HEK293 (cell line): ENCODE results near the gene PYCR2.
A peak's percentile ranks its signal among the peaks of the same experiment; 100 is the strongest.

Experiments used
- GLIS1 ChIP-seq: fragments of 450-650 bp; formaldehyde crosslinking; IDR thresholded peaks from 2 replicates; pipeline ENCODE4 v1.5.1; 2016; ENCODE audit warnings: missing biosample characterization, missing genetic modification characterization
- HOXA7 ChIP-seq: sonication (generic); formaldehyde crosslinking; IDR thresholded peaks from 2 replicates; pipeline ENCODE4 v1.8.1; 2022; ENCODE audit warnings: missing genetic modification reagents, borderline replicate concordance
- KLF16 ChIP-seq: fragments of 450-650 bp; formaldehyde crosslinking; IDR thresholded peaks from 2 replicates; pipeline ENCODE4 v1.5.1; 2017; ENCODE audit warnings: missing biosample characterization, missing genetic modification characterization
- PATZ1 ChIP-seq: fragments of 450-650 bp; formaldehyde crosslinking; IDR thresholded peaks from 2 replicates; pipeline ENCODE4 v1.5.1; 2016; ENCODE audit warnings: missing biosample characterization, missing genetic modification characterization
- ZBTB44 ChIP-seq: fragments of 450-650 bp; IDR thresholded peaks from 2 replicates; pipeline ENCODE4 v1.5.1; 2018; ENCODE audit warnings: missing biosample characterization, mild to moderate bottlenecking, missing genetic modification characterization
- ZNF16 ChIP-seq: fragments of 450-650 bp; formaldehyde crosslinking; IDR thresholded peaks from 2 replicates; pipeline ENCODE4 v1.5.1; 2016; ENCODE audit warnings: low read depth, missing biosample characterization, missing genetic modification characterization
- ZNF274 ChIP-seq, 2 experiments: fragments of 200-500 bp in 1 of 2; fragments of 450-650 bp in 1 of 2; sonication (Bioruptor generic) in 1 of 2; formaldehyde crosslinking in 1 of 2; IDR thresholded peaks; 2 replicates each; pipeline versions ENCODE4 v1.5.1 to v1.6.1; 2014 to 2016; ENCODE audit warnings: borderline replicate concordance in 1 of 2, inconsistent platforms in 1 of 2, low read length in 1 of 2, missing biosample characterization in 1 of 2, missing genetic modification characterization in 1 of 2
- ZNF391 ChIP-seq: fragments of 450-650 bp; formaldehyde crosslinking; IDR thresholded peaks from 2 replicates; pipeline ENCODE4 v1.5.1; 2016; ENCODE audit warnings: low read depth, missing biosample characterization, missing genetic modification characterization, borderline replicate concordance
- ZNF404 ChIP-seq: fragments of 450-650 bp; formaldehyde crosslinking; IDR thresholded peaks from 2 replicates; pipeline ENCODE4 v1.5.1; 2017; ENCODE audit warnings: missing biosample characterization, missing genetic modification characterization
- ZNF416 ChIP-seq: fragments of 450-650 bp; formaldehyde crosslinking; IDR thresholded peaks from 2 replicates; pipeline ENCODE4 v1.5.1; 2016; ENCODE audit warnings: missing biosample characterization, missing genetic modification characterization
- ZNF426 ChIP-seq: fragments of 450-650 bp; formaldehyde crosslinking; IDR thresholded peaks from 2 replicates; pipeline ENCODE4 v1.5.1; 2017; ENCODE audit warnings: missing biosample characterization, missing genetic modification characterization, mild to moderate bottlenecking, inconsistent platforms, moderate library complexity
- ZNF513 ChIP-seq: fragments of 450-650 bp; IDR thresholded peaks from 2 replicates; pipeline ENCODE4 v1.5.1; 2018; ENCODE audit warnings: missing biosample characterization, missing genetic modification characterization
- ZNF514 ChIP-seq: fragments of 450-650 bp; formaldehyde crosslinking; IDR thresholded peaks from 2 replicates; pipeline ENCODE4 v1.5.1; 2016; ENCODE audit warnings: missing biosample characterization, missing genetic modification characterization
- ZNF571 ChIP-seq: fragments of 450-650 bp; formaldehyde crosslinking; IDR thresholded peaks from 2 replicates; pipeline ENCODE4 v1.5.0; 2017; ENCODE audit warnings: missing biosample characterization, missing genetic modification characterization
- ZNF610 ChIP-seq: fragments of 450-650 bp; formaldehyde crosslinking; IDR thresholded peaks from 2 replicates; pipeline ENCODE4 v1.5.1; 2016; ENCODE audit warnings: missing biosample characterization, missing genetic modification characterization, borderline replicate concordance
- ZNF639 ChIP-seq: fragments of 450-650 bp; formaldehyde crosslinking; IDR thresholded peaks from 2 replicates; pipeline ENCODE4 v1.5.1; 2016; ENCODE audit warnings: missing biosample characterization, missing genetic modification characterization
- ZNF670 ChIP-seq: fragments of 450-650 bp; formaldehyde crosslinking; IDR thresholded peaks from 2 replicates; pipeline ENCODE4 v1.5.1; 2016; ENCODE audit warnings: missing biosample characterization, missing genetic modification characterization, low read depth
- ZNF677 ChIP-seq: fragments of 450-650 bp; IDR thresholded peaks from 2 replicates; pipeline ENCODE4 v1.5.0; 2018; ENCODE audit warnings: missing biosample characterization, mild to moderate bottlenecking, missing genetic modification characterization, moderate library complexity
- ZNF701 ChIP-seq: fragments of 450-650 bp; formaldehyde crosslinking; IDR thresholded peaks from 2 replicates; pipeline ENCODE4 v1.5.1; 2016; ENCODE audit warnings: missing biosample characterization, missing genetic modification characterization
- ZNF76 ChIP-seq: fragments of 450-650 bp; formaldehyde crosslinking; IDR thresholded peaks from 2 replicates; pipeline ENCODE4; 2016; ENCODE audit warnings: low read depth, missing biosample characterization, missing genetic modification characterization, borderline replicate concordance
- TF ChIP-seq, protein P1 (sequence below): fragments of 450-650 bp; formaldehyde crosslinking; conservative IDR thresholded peaks from 2 replicates; pipeline ENCODE4 v1.5.1; 2016; ENCODE audit warnings: low read depth, missing biosample characterization, missing genetic modification characterization
- TF ChIP-seq, protein P2 (sequence below): fragments of 450-650 bp; formaldehyde crosslinking; IDR thresholded peaks from 2 replicates; pipeline ENCODE4 v1.5.1; 2016; ENCODE audit warnings: missing biosample characterization, missing genetic modification characterization, borderline replicate concordance

The PYCR2 gene

DNA sequence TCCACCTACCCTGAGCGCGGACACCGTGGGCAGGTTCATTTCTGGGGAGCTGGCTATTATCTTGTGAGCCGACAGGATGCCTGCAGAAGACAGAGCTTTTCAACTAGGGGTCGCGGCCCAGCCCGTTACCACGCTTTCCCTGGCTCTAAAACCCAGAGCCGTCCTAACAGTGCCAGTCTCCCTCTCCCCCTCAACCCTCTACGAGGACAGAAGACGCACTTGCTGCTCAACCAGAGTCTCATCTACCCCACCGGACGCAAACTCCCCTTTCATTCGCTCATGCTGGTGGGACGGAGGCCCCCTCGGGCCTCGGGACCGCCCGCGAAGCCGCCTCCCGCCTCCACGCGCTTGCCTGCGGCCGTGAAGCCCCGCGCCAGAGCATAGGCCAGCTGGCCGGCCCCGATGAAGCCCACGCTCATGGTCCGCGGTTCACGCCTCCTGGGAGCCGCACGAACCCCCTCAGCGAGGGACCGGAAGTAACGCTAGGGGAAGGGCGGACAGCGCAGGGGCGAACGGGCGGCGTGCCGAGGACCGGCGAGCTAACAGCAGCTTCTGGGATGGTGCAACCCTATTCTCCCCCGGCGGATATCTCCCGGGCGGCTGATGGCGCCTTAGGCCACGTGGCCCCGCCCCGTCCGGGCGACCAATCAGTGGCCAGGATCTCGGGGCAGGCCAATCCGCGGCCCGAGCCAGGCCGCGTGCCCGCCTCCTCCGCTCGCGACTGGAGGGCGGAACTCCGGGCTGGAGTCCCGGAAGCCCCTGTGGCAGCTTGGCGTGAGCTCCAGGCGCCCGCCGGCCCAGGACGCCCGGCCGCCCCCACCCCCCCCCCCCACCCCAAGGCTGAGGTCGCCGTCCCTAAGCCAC, at the start of gene PYCR2 (continued):
- no peak for TF ChIP-seq HOXA7 (CRISPR knock-in tag)
- TF ChIP-seq ZNF571 (tag by site-specific recombination), result no peak
- TF ChIP-seq PATZ1 (tag by site-specific recombination), result peak; percentile 94
- no peak for TF ChIP-seq ZBTB44 (tag by site-specific recombination)
- no peak for TF ChIP-seq ZNF16 (tag by site-specific recombination)
- no peak for TF ChIP-seq ZNF416
- TF ChIP-seq ZNF391 (tag by site-specific recombination), result peak; percentile 76; the same call in 1 of the 2 replicates
- TF ChIP-seq ZNF670 (tag by site-specific recombination), result no peak
- no peak for TF ChIP-seq ZNF274 (IDR thresholded peaks at IDR 0.05; ENCODE audit: low read length)
- TF ChIP-seq ZNF274 (tag by site-specific recombination; IDR thresholded peaks at IDR 0.05; ENCODE audit: borderline replicate concordance), result no peak
- TF ChIP-seq, protein P1, sequence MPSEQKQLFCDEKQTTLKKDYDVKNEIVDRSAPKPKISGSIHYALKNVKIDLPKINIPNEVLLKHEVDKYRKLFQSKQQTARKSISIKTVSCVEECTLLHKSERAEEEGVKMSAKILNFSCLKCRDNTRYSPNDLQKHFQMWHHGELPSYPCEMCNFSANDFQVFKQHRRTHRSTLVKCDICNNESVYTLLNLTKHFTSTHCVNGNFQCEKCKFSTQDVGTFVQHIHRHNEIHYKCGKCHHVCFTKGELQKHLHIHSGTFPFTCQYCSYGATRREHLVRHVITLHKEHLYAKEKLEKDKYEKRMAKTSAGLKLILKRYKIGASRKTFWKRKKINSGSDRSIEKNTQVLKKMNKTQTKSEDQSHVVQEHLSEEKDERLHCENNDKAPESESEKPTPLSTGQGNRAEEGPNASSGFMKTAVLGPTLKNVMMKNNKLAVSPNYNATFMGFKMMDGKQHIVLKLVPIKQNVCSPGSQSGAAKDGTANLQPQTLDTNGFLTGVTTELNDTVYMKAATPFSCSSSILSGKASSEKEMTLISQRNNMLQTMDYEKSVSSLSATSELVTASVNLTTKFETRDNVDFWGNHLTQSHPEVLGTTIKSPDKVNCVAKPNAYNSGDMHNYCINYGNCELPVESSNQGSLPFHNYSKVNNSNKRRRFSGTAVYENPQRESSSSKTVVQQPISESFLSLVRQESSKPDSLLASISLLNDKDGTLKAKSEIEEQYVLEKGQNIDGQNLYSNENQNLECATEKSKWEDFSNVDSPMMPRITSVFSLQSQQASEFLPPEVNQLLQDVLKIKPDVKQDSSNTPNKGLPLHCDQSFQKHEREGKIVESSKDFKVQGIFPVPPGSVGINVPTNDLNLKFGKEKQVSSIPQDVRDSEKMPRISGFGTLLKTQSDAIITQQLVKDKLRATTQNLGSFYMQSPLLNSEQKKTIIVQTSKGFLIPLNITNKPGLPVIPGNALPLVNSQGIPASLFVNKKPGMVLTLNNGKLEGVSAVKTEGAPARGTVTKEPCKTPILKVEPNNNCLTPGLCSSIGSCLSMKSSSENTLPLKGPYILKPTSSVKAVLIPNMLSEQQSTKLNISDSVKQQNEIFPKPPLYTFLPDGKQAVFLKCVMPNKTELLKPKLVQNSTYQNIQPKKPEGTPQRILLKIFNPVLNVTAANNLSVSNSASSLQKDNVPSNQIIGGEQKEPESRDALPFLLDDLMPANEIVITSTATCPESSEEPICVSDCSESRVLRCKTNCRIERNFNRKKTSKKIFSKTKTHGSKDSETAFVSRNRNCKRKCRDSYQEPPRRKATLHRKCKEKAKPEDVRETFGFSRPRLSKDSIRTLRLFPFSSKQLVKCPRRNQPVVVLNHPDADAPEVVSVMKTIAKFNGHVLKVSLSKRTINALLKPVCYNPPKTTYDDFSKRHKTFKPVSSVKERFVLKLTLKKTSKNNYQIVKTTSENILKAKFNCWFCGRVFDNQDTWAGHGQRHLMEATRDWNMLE (tag by site-specific recombination), result peak; percentile 69
- TF ChIP-seq ZNF76 (tag by site-specific recombination), result peak; percentile 81
- peak; percentile 99 for TF ChIP-seq GLIS1 (tag by site-specific recombination)
- TF ChIP-seq ZNF610 (tag by site-specific recombination), result peak; percentile 88
- no peak for TF ChIP-seq ZNF701 (tag by site-specific recombination)
- TF ChIP-seq, protein P2, sequence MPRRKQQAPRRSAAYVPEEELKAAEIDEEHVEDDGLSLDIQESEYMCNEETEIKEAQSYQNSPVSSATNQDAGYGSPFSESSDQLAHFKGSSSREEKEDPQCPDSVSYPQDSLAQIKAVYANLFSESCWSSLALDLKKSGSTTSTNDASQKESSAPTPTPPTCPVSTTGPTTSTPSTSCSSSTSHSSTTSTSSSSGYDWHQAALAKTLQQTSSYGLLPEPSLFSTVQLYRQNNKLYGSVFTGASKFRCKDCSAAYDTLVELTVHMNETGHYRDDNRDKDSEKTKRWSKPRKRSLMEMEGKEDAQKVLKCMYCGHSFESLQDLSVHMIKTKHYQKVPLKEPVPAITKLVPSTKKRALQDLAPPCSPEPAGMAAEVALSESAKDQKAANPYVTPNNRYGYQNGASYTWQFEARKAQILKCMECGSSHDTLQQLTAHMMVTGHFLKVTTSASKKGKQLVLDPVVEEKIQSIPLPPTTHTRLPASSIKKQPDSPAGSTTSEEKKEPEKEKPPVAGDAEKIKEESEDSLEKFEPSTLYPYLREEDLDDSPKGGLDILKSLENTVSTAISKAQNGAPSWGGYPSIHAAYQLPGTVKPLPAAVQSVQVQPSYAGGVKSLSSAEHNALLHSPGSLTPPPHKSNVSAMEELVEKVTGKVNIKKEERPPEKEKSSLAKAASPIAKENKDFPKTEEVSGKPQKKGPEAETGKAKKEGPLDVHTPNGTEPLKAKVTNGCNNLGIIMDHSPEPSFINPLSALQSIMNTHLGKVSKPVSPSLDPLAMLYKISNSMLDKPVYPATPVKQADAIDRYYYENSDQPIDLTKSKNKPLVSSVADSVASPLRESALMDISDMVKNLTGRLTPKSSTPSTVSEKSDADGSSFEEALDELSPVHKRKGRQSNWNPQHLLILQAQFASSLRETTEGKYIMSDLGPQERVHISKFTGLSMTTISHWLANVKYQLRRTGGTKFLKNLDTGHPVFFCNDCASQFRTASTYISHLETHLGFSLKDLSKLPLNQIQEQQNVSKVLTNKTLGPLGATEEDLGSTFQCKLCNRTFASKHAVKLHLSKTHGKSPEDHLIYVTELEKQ, result no peak; the same call in 1 of the 2 replicates
- peak; percentile 42; the same call in 1 of the 2 replicates for TF ChIP-seq ZNF639 (tag by site-specific recombination)
- TF ChIP-seq ZNF514 (tag by site-specific recombination), result no peak
- peak; percentile 98 for TF ChIP-seq KLF16 (tag by site-specific recombination)
- no peak for TF ChIP-seq ZNF426 (tag by site-specific recombination)
- TF ChIP-seq ZNF513, result no peak
- no peak for TF ChIP-seq ZNF677
- no peak for TF ChIP-seq ZNF404 (tag by site-specific recombination)
